GM23338 (cell line): Measurements from ENCODE around the gene TOX2. TPM values are rescaled to one million over a fixed set of nuclear protein-coding genes. Genes with fewer than 3 reads are reported as not detected.

Experiments
- ATAC-seq: fragments of 200-7000 bp; cut with Tn5 transposase; 3 replicates; pipeline ENCODE4 v1.9.1; 2020
- DNase-seq: peaks from one replicate; pipeline ENCODE4 v3.0.0-alpha.2; 2015; ENCODE audit warnings: low spot score
- H2AFZ ChIP-seq: fragments of 200-600 bp; sonication (generic); 2 replicates; pipeline ENCODE4 v1.8.0; 2016; ENCODE audit warnings: antibody characterized with exemption, mild to moderate bottlenecking, moderate library complexity
- H3F3A ChIP-seq: fragments of 200-600 bp; sonication (generic); replicated peaks from 2 replicates; pipeline ENCODE4 v1.8.0; 2017; ENCODE audit warnings: antibody characterized with exemption, mixed run types, low read depth
- H3K27ac ChIP-seq: fragments of 200-600 bp; sonication (generic); 2 replicates; pipeline ENCODE4 v1.6.1; 2016; ENCODE audit warnings: low read depth
- H3K27me3 ChIP-seq: fragments of 200-600 bp; sonication (generic); 2 replicates; pipeline ENCODE4 v1.8.0; 2016; ENCODE audit warnings: mild to moderate bottlenecking, mixed run types, moderate library complexity; ENCODE audit not compliant: insufficient read depth
- H3K36me3 ChIP-seq: fragments of 200-600 bp; sonication (generic); 2 replicates; pipeline ENCODE4 v1.8.0; 2016; ENCODE audit warnings: mild to moderate bottlenecking; ENCODE audit not compliant: insufficient read depth
- H3K4me1 ChIP-seq: fragments of 200-600 bp; sonication (generic); 2 replicates; pipeline ENCODE4 v1.8.0; 2016; ENCODE audit warnings: mild to moderate bottlenecking, moderate library complexity; ENCODE audit not compliant: insufficient read depth
- H3K4me2 ChIP-seq: fragments of 200-600 bp; sonication (generic); 2 replicates; pipeline ENCODE4 v1.7.1; 2017; ENCODE audit warnings: mixed run types
- H3K4me3 ChIP-seq: fragments of 200-600 bp; sonication (generic); 2 replicates; pipeline ENCODE4 v1.6.1; 2016; ENCODE audit warnings: mixed run types
- H3K79me2 ChIP-seq: fragments of 200-600 bp; sonication (generic); replicated peaks from 2 replicates; pipeline ENCODE4 v1.8.0; 2017; ENCODE audit warnings: mild to moderate bottlenecking; ENCODE audit not compliant: insufficient read depth
- H3K9me2 ChIP-seq: fragments of 200-600 bp; sonication (generic); 2 replicates; pipeline ENCODE4 v1.8.0; 2017; ENCODE audit not compliant: insufficient read depth
- H4K20me1 ChIP-seq: fragments of 200-600 bp; sonication (generic); replicated peaks from 2 replicates; pipeline ENCODE4 v1.8.0; 2017; ENCODE audit warnings: mild to moderate bottlenecking; ENCODE audit not compliant: insufficient read depth
- H3K27ac Mint-ChIP-seq: 2 replicates; pipeline ENCODE4 v1.8.0; 2020; ENCODE audit warnings: inconsistent platforms, mild to moderate bottlenecking, moderate library complexity, mixed read lengths
- H3K27me3 Mint-ChIP-seq: 3 replicates; pipeline ENCODE4 v1.8.0; 2022; ENCODE audit warnings: low read depth, mild to moderate bottlenecking, moderate library complexity, mixed read lengths, inconsistent platforms; ENCODE audit not compliant: insufficient read depth, poor library complexity
- H3K36me3 Mint-ChIP-seq: 3 replicates; pipeline ENCODE4 v1.8.0; 2021; ENCODE audit warnings: low read depth, mild to moderate bottlenecking, inconsistent platforms, moderate library complexity, mixed read lengths
- H3K4me1 Mint-ChIP-seq: 3 replicates; pipeline ENCODE4 v1.8.0; 2020; ENCODE audit warnings: mild to moderate bottlenecking, inconsistent platforms, mixed read lengths
- H3K4me3 Mint-ChIP-seq: 3 replicates; pipeline ENCODE4 v1.8.0; 2021; ENCODE audit warnings: moderate library complexity, mild to moderate bottlenecking, inconsistent platforms, mixed read lengths
- H3K9me3 Mint-ChIP-seq: 3 replicates; pipeline ENCODE4 v1.8.0; 2020; ENCODE audit warnings: moderate library complexity, mild to moderate bottlenecking, inconsistent platforms, mixed read lengths
- CTCF ChIP-seq, 2 experiments: fragments of 200-600 bp in 1 of 2; sonication (generic) in 1 of 2; conservative IDR thresholded peaks; 2 replicates each; pipeline versions ENCODE4 v1.5.1 to v1.6.1; 2016 to 2017; ENCODE audit warnings: antibody characterized with exemption in 2 of 2, low read depth in 2 of 2, mild to moderate bottlenecking in 2 of 2, moderate library complexity in 1 of 2
- ETS1 ChIP-seq: IDR thresholded peaks from 2 replicates; pipeline ENCODE4 v1.6.1; 2016; ENCODE audit warnings: antibody characterized with exemption
- EZH2 ChIP-seq: fragments of 200-600 bp; sonication (generic); IDR thresholded peaks from one replicate; pipeline ENCODE4 v1.8.0; 2017; ENCODE audit warnings: antibody characterized with exemption, mild to moderate bottlenecking, low read depth; ENCODE audit not compliant: unreplicated experiment
- JUNB ChIP-seq: IDR thresholded peaks from one replicate; pipeline ENCODE4 v1.6.1; 2016; ENCODE audit warnings: antibody characterized with exemption; ENCODE audit not compliant: unreplicated experiment
- NANOG ChIP-seq: IDR thresholded peaks from 2 replicates; pipeline ENCODE4 v1.6.1; 2016; ENCODE audit warnings: antibody characterized with exemption, borderline replicate concordance
- POLR2AphosphoS5 ChIP-seq: IDR thresholded peaks from 2 replicates; pipeline ENCODE4 v1.6.1; 2016; ENCODE audit warnings: antibody characterized with exemption, low read depth
- STAT1 ChIP-seq: IDR thresholded peaks from one replicate; pipeline ENCODE4 v1.6.1; 2016; ENCODE audit warnings: antibody characterized with exemption; ENCODE audit not compliant: unreplicated experiment
- ZNF114 ChIP-seq: fragments of 250-450 bp; sonication (Bioruptor Pico); IDR thresholded peaks from 2 replicates; pipeline ENCODE4 v1.5.0; 2020; ENCODE audit warnings: mild to moderate bottlenecking, moderate library complexity
- ZNF331 ChIP-seq: fragments of 250-450 bp; sonication (Bioruptor Pico); IDR thresholded peaks from 2 replicates; pipeline ENCODE4 v1.5.0; 2020; ENCODE audit warnings: low read depth, mild to moderate bottlenecking, moderate library complexity
- ZNF462 ChIP-seq: fragments of 250-450 bp; sonication (Bioruptor Pico); IDR thresholded peaks from 2 replicates; pipeline ENCODE4 v1.5.0; 2020; ENCODE audit warnings: mild to moderate bottlenecking, moderate library complexity
- polyA plus RNA-seq: library from polyadenylated mRNA; unstranded; fragments of >200 nt; fragmentation: Nextera tagmentation; extraction: Ambion mirVana; gene quantifications from 2 replicates; pipeline ENCODE4 v1.2.1, GENCODE V29; 2016
- total RNA-seq: library from RNA; depleted of rRNA; stranded (reverse); fragments of >200 nt; shearing (Covaris generic); gene quantifications from 2 replicates; pipeline ENCODE4 v1.2.3, GENCODE V29; 2014

The TOX2 gene
- total and polyA plus RNA-seq, 2 experiments from 2014 or later, result 1.4 to 1.5 TPM

GRCh38 chr20:43936805-43937204, 22.2 kb downstream of the TOX2 start (continued):
- TF ChIP-seq ETS1, result no peak
- TF ChIP-seq POLR2AphosphoS5, result no peak
- no peak for TF ChIP-seq NANOG
- TF ChIP-seq EZH2, result no peak
- no peak for TF ChIP-seq JUNB

- no peak overlapping the region for H3K4me2 ChIP-seq
- Mint-ChIP-seq H3K27ac (no peak overlapping the region), H3K36me3 (no peaks in the 10 kb centered on the region), H3K27me3 (peaks cover 6% of the 10 kb centered on the region), H3K4me3 (no peak overlapping the region), H3K4me1 (peaks cover 16% of the 10 kb centered on the region; the same call in 2 of the 3 replicates), H3K9me3 (no peaks in the 10 kb centered on the region; the same call in 2 of the 3 replicates)
- no peaks in the 10 kb centered on the region for H4K20me1 ChIP-seq
- H3K4me3 ChIP-seq, result no peak overlapping the region
- no peaks in the 10 kb centered on the region for H3K9me2 ChIP-seq
- H3K4me1 ChIP-seq, result peaks cover 5% of the 10 kb centered on the region
- DNase-seq (no peak), ATAC-seq (no peak)
- H3K79me2 ChIP-seq, result no peaks in the 10 kb centered on the region
- H3K27me3 ChIP-seq, result no peaks in the 10 kb centered on the region
- TF ChIP-seq STAT1, result no peak
- TF ChIP-seq ZNF462 (CRISPR knock-in tag), result no peak
- TF ChIP-seq CTCF (conservative IDR thresholded peaks at IDR 0.05; ENCODE audit: low read depth in 2 of 2), result no peak
- TF ChIP-seq ETS1, result no peak
- no peak for TF ChIP-seq EZH2
- no peak for TF ChIP-seq ZNF114 (CRISPR knock-in tag)
- no peak for TF ChIP-seq ZNF331 (CRISPR knock-in tag)
- H3F3A ChIP-seq, result no peaks in the 10 kb centered on the region
- H3K27ac ChIP-seq, result no peak overlapping the region
- no peak overlapping the region for H2AFZ ChIP-seq
- no peaks in the 10 kb centered on the region for H3K36me3 ChIP-seq
Observed at GRCh38 chr20:43937591-43937990, 22.9 kb downstream of the TOX2 start.
